Stomach smooth muscle (tissue), 2 donors: ENCODE results near the gene YIPF7.

Experiments
- H3K27ac ChIP-seq: one replicate; pipeline ENCODE4 v1.7.0; 2013; ENCODE audit warnings: mild to moderate bottlenecking, low read length, inconsistent platforms
- H3K27me3 ChIP-seq, 2 donors: one replicate each; pipeline ENCODE4 v1.7.0; 2013; ENCODE audit warnings: low read length in 2 of 2; ENCODE audit not compliant: insufficient read depth in 2 of 2, control insufficient read depth in 1 of 2
- H3K36me3 ChIP-seq, 2 donors: one replicate each; pipeline ENCODE4 v1.7.0; 2013; ENCODE audit warnings: low read length in 2 of 2; ENCODE audit not compliant: control insufficient read depth in 2 of 2, insufficient read depth in 2 of 2
- H3K4me1 ChIP-seq: one replicate; pipeline ENCODE4 v1.7.0; 2013; ENCODE audit warnings: low read length; ENCODE audit not compliant: control insufficient read depth, insufficient read depth
- H3K4me3 ChIP-seq, 2 donors: one replicate each; pipeline ENCODE4 v1.7.0; 2013; ENCODE audit warnings: low read length in 2 of 2
- H3K9ac ChIP-seq, 2 donors: one replicate each; pipeline ENCODE4 v1.7.0; 2013; ENCODE audit warnings: low read length in 2 of 2, mild to moderate bottlenecking in 1 of 2
- H3K9me3 ChIP-seq, 2 donors: one replicate each; pipeline ENCODE4 v1.7.0; 2013; ENCODE audit warnings: low read length in 2 of 2; ENCODE audit not compliant: control insufficient read depth in 2 of 2
- donor health status: healthy.
- donor health status: Pancreatic carcinoma.

The YIPF7 gene

DNA sequence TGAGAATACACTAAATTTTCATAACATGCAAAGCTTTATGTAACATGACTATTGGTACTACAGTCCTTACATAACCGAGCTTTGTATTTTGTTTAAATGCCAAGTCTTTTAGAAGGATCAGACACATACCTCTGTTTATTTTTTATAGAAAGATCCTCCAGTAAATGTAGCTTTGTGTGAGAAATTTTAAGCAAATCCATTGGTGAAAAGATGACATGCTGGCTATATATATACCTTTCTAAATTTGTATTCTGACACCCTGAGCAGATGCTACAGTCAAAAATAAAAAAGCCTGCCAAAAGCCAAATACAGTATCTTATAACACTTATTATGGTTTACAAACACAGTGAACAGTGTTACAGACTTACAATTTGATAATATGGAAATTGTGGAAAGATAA is at the start of gene YIPF7:
Gene YIPF7 (minus strand): TSS at position 201 of the 400 bp plus-strand sequence. CDS start 1,525 bp downstream, outside the sequence.
- Histone ChIP-seq H3K36me3 (no peaks in the 10 kb centered on the region), H3K9ac (no peak within 1 kb of the TSS), H3K27me3 (no peaks in the 10 kb centered on the region), H3K4me3 (no peak within 1 kb of the TSS), H3K4me1 (no peaks in the 10 kb centered on the region), H3K27ac (no peak within 1 kb of the TSS), H3K9me3 (no peaks in the 10 kb centered on the region)

DNA sequence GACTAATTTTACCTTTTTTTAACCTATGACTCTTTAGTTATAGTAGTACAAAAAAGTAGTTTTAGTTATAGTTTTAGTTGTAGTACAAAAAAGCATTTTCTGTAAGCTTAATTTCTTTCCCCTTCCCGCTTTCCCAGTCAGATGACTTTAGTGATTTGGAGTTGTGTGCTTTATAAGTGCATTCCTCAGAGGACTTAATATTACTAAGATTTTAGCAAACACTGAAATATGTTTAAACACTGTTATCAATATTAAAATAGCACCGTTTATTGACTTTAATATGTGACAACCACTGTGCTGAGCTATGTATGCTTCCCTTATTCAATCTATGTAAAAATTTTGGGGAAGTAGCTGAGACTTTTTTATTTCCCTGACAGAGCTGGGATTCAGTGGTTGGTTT is 49.6 kb upstream of the YIPF7 start:
- Histone ChIP-seq H3K4me3 (no peak overlapping the region), H3K27ac (no peak overlapping the region), H3K36me3 (peaks cover 13 to 51% of the 10 kb centered on the region in 2 donors), H3K27me3 (no peaks in the 10 kb centered on the region), H3K9ac (no peak overlapping the region), H3K4me1 (no peaks in the 10 kb centered on the region), H3K9me3 (no peaks in the 10 kb centered on the region)

DNA sequence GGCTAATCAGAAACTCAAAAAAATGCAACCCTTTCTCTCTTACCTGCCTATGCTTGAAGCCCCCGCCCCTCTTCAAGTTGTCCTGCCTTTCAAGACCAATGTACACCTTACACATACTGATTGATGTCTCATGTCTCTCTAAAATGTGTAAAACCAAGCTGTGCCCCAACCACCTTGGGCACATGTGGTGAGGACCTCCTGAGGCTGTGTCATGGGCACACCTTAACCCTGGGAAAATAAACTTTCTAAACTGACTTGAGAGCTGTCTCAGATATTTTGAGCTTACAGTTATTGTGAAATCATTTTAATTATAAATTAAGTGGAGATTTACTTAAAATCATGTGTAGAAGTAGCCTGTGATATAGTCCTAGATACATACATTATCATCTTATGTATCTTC is 49.0 kb upstream of the YIPF7 start:
- H3K27ac ChIP-seq, result no peak overlapping the region
- no peak overlapping the region for H3K9ac ChIP-seq
- H3K9me3 ChIP-seq, result no peaks in the 10 kb centered on the region
- H3K27me3 ChIP-seq, result no peaks in the 10 kb centered on the region
- peaks cover 14 to 50% of the 10 kb centered on the region in 2 donors for H3K36me3 ChIP-seq
- no peak overlapping the region for H3K4me3 ChIP-seq
- no peaks in the 10 kb centered on the region for H3K4me1 ChIP-seq

DNA sequence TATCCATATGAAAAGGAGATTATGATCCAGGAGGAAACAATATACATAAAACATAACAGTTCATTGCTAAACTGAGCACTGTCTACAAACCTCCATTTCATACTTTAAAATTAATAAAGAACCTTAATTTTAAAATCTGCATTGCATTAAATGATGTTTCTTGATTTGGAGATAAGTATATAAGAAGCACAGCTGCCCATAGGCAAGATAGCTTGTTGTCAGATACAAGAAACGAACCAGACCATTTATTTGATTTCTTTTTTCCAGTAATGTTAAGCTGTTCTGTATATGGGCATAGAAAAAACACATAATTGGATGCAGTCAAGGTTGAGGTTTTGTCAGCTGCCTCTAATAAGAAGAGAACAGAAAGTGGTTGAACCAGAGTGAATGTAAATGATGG is 33.2 kb upstream of the YIPF7 start:
- Histone ChIP-seq H3K36me3 (peaks cover 17 to 20% of the 10 kb centered on the region in 2 donors), H3K27ac (no peak overlapping the region), H3K4me3 (no peak overlapping the region), H3K4me1 (no peaks in the 10 kb centered on the region), H3K9ac (no peak overlapping the region), H3K9me3 (no peaks in the 10 kb centered on the region), H3K27me3 (no peaks in the 10 kb centered on the region)

DNA sequence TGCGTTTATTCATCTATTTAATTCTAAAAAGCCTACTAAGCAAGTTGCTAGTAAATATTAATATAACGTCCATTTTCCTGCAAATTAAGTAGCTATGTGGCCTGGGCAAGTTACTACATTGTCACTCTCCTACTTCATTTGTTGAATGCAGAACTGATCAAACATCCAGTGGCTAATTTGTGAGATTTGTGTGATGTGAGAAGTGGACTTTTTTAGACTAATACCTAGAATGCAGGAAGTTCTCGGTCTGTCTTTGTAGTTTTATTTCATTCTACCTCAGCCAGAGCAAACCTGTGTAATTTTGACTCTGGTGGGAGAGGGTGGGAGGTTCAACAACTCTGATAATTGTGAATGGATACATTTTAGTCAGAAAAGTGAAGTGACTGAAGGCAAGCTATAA is 27.6 kb upstream of the YIPF7 start:
- Histone ChIP-seq H3K4me1 (peaks cover 5% of the 10 kb centered on the region), H3K27me3 (no peaks in the 10 kb centered on the region), H3K27ac (no peak overlapping the region), H3K9ac (peak overlapping the region; percentile 97 to 99), H3K9me3 (no peaks in the 10 kb centered on the region), H3K4me3 (peak overlapping the region; percentile 96 to 99), H3K36me3 (peaks cover 3 to 8% of the 10 kb centered on the region in 2 donors)

DNA sequence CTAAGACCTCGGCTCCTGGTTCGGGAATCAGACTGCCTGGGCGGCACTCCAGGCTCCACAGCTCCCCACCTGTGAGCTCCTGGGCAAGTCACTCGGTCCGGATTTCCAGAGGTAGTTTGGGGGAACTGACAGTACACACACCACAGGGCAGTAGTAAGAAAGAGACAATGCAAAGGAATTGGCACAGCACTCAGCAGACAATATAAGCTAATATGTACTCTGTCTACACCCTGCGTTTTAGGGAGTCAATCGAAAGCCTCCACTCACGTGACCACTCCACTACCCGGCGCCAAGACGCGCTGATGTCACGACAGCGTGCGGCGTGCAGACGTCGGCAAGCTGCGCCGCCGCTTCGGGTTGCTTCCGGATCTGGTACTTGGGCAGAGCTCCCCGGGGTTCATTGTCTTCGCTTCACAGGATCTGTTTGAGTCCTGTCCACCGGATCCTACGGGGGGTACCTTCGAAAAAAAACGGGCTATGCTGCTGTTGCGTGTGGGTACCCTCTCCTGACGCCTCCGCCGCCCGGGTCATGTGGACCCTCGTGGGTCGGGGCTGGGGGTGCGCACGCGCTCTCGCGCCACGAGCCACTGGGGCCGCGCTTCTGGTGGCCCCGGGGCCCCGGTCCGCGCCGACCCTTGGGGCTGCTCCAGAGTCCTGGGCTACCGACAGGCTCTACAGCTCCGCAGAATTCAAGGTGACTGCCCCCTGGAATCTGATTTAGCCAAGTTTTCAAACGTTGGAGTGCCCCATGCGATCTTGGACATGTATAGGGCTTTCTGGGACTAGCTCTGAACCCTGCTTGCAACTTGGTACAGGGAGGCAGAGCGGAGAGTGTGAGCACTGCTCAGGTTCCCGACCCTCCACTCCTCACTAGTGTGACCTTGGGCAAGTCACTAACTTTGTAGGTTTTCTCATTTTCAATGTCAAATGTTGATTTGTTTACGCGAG is 26.9 kb upstream of the YIPF7 start, which contains the start of gene GUF1:
Gene GUF1 (plus strand): TSS at position 327 of the 948 bp plus-strand sequence. CDS start 203 bp downstream, at position 530.
- Histone ChIP-seq H3K36me3 (peaks cover 2 to 5% of the 10 kb centered on the region in 2 donors), H3K9me3 (no peaks in the 10 kb centered on the region), H3K4me3 (peak within 1 kb of the TSS; percentile 96 to 99), H3K27ac (peak within 1 kb of the TSS; percentile 84), H3K27me3 (no peaks in the 10 kb centered on the region), H3K9ac (peak within 1 kb of the TSS; percentile 97 to 99), H3K4me1 (peaks cover 5% of the 10 kb centered on the region)

DNA sequence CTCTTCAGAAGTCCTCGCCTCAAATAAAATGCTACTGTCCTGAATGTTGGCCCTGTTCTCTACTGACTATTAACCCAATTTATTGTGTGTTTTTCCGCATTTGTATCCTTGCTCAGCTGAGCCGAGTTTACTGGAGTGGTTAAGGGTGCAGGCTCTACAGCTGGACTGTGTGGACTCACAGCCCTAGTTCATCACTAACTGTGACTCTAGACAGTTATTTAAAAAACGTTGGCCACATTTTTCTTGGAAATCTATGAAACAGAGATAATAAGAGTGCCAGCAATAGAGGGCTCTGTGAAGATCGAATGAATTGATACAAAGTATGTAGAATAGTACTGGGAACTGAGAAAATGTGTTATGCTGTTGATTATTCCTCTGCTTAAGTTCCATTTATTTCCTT is 23.9 kb upstream of the YIPF7 start:
- Histone ChIP-seq H3K36me3 (no peaks in the 10 kb centered on the region), H3K27me3 (no peaks in the 10 kb centered on the region), H3K4me3 (no peak overlapping the region), H3K9ac (no peak overlapping the region), H3K4me1 (peaks cover 5% of the 10 kb centered on the region), H3K27ac (no peak overlapping the region), H3K9me3 (no peaks in the 10 kb centered on the region)

DNA sequence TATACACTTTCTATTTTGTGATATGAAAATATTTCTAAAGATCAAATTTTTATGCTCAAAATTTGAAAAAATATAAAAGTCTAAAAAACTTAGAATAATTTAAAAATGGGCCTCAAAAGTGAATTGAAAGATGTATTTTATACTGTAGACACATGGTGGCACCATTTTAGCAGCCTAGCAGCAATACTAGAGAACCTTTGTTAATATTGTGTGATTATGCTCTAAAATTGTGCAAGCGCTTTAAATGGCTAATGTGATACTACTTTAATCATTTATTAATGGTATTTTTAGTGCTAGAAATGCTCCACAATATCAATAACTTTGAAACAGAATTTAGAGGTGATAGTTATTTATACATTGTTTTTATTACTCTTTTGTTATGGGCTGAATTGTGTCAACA is 23.0 kb upstream of the YIPF7 start:
- no peak overlapping the region for H3K27ac ChIP-seq
- H3K4me3 ChIP-seq, result no peak overlapping the region
- no peak overlapping the region for H3K9ac ChIP-seq
- no peaks in the 10 kb centered on the region for H3K36me3 ChIP-seq
- H3K27me3 ChIP-seq, result no peaks in the 10 kb centered on the region
- H3K4me1 ChIP-seq, result peaks cover 4% of the 10 kb centered on the region
- H3K9me3 ChIP-seq, result no peaks in the 10 kb centered on the region

DNA sequence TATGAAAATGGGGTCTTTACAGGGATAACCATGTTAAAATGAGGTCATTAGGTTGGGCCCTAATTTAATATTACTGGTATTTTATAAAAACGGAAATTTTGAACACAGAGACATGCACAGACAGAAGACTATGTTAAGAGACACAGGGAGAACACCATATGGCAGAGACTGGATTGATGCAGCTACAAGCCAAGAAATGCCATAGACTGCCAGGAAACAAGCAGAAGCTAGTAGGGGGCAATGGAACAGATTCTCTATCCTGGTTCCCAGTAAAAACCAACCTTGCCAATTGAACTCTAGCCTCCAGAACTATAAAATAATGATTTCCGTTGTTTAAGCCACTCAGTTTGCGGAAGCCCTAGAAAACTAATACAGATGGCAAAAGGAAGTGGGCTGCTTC is 20.2 kb upstream of the YIPF7 start:
- H3K9me3 ChIP-seq, result no peaks in the 10 kb centered on the region
- no peaks in the 10 kb centered on the region for H3K27me3 ChIP-seq
- H3K4me3 ChIP-seq, result no peak overlapping the region
- H3K36me3 ChIP-seq, result no peaks in the 10 kb centered on the region
- H3K9ac ChIP-seq, result no peak overlapping the region
- H3K27ac ChIP-seq, result no peak overlapping the region
- H3K4me1 ChIP-seq, result no peaks in the 10 kb centered on the region

DNA sequence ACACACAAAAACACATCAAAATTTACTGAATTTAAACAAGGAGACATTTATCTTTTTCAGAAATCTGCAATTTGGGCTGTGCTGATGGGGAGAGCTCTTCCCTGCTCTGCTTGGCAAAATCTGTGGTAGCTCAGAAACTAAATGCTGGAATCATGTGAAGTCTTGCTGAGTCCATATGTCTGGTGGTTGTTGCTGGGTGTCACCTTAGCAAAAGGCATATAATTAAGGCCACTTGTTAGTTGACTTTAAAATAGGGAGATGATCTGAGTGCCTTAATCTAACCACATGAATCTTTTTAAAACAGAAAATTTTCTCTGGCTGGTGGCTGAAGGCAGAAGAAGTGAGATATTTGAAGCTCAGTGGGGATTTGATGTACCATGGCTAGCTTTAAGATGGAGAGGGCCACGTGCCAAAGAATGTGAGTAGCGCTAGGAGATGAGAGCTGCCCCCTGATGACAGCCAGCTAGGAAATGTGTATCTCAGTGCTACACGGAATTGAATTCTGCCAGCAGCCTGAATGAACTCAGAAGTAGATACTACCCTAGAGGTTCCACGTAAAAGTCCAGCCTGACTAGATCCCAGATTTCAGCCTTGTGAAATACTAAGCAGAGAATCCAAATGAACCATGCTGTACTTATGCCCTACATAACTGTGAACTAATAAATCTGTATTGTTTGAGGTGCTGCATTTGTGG is 19.2 kb upstream of the YIPF7 start:
- H3K27me3 ChIP-seq, result no peaks in the 10 kb centered on the region
- H3K27ac ChIP-seq, result no peak overlapping the region
- no peak overlapping the region for H3K9ac ChIP-seq
- H3K4me1 ChIP-seq, result no peaks in the 10 kb centered on the region
- H3K9me3 ChIP-seq, result no peaks in the 10 kb centered on the region
- H3K4me3 ChIP-seq, result no peak overlapping the region
- H3K36me3 ChIP-seq, result no peaks in the 10 kb centered on the region
